Measurements from ENCODE around the gene HOXC4.

- no peak for TF ChIP-seq POLR2A (IDR thresholded peaks at IDR 0.05)
- TF ChIP-seq, protein P1, sequence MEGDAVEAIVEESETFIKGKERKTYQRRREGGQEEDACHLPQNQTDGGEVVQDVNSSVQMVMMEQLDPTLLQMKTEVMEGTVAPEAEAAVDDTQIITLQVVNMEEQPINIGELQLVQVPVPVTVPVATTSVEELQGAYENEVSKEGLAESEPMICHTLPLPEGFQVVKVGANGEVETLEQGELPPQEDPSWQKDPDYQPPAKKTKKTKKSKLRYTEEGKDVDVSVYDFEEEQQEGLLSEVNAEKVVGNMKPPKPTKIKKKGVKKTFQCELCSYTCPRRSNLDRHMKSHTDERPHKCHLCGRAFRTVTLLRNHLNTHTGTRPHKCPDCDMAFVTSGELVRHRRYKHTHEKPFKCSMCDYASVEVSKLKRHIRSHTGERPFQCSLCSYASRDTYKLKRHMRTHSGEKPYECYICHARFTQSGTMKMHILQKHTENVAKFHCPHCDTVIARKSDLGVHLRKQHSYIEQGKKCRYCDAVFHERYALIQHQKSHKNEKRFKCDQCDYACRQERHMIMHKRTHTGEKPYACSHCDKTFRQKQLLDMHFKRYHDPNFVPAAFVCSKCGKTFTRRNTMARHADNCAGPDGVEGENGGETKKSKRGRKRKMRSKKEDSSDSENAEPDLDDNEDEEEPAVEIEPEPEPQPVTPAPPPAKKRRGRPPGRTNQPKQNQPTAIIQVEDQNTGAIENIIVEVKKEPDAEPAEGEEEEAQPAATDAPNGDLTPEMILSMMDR (IDR thresholded peaks at IDR 0.05), result no peak
These were observed 16.0 kb upstream of the HOXC4 start for GRCh38 chr12:54037360-54038283.
